ENCODE measurements around the gene RNF208.
A peak's percentile ranks its signal among the peaks of the same experiment; 100 is the strongest.
"Not testable (repeated sequence)": the region's sequence is repeated elsewhere in the genome, so short reads cannot be mapped to it uniquely, and the experiment has no call there.

The RNF208 gene

GRCh38 chr9:137222190-137223077, at the start of gene RNF208:
TSS of gene RNF208 (minus strand) at chr9:137222240. CDS start at chr9:137221212, 1,028 bp downstream.
- DNase-seq (ENCODE audit: low read depth): no peak

- DNase-seq (ENCODE audit: low read depth): no peak
These were observed 49.6 kb upstream of the RNF208 start for GRCh38 chr9:137271696-137272076.

- no peak for DNase-seq (ENCODE audit: low read depth)
These were observed 49.1 kb upstream of the RNF208 start for GRCh38 chr9:137270929-137271695.

- DNase-seq (ENCODE audit: low read depth): no peak
These were observed 47.3 kb upstream of the RNF208 start for GRCh38 chr9:137269231-137269772.

GRCh38 chr9:137268538-137269201, 46.6 kb upstream of the RNF208 start:
- DNase-seq (ENCODE audit: low read depth): no peak

GRCh38 chr9:137267933-137268355, 45.9 kb upstream of the RNF208 start:
- DNase-seq (ENCODE audit: low read depth): no peak

- no peak for DNase-seq (ENCODE audit: low read depth)
These were observed 44.8 kb upstream of the RNF208 start for GRCh38 chr9:137266585-137267453.

- DNase-seq (ENCODE audit: low read depth): no peak
These were observed 44.1 kb upstream of the RNF208 start for GRCh38 chr9:137266162-137266527.

- no peak for DNase-seq (ENCODE audit: low read depth)
These were observed 43.6 kb upstream of the RNF208 start for GRCh38 chr9:137265496-137266161.

GRCh38 chr9:137264067-137264466, 42.0 kb upstream of the RNF208 start:
- DNase-seq (ENCODE audit: low read depth): no peak

GRCh38 chr9:137263506-137263905, 41.5 kb upstream of the RNF208 start:
- DNase-seq (ENCODE audit: low read depth): no peak

- DNase-seq (ENCODE audit: low read depth): no peak
These were observed 40.9 kb upstream of the RNF208 start for GRCh38 chr9:137262909-137263285.

GRCh38 chr9:137262173-137262908, 40.3 kb upstream of the RNF208 start:
- not testable (repeated sequence) for DNase-seq (ENCODE audit: low read depth)

GRCh38 chr9:137256856-137257255, 34.8 kb upstream of the RNF208 start:
- no peak for DNase-seq (ENCODE audit: low read depth)

- no peak for DNase-seq (ENCODE audit: low read depth)
These were observed 34.3 kb upstream of the RNF208 start for GRCh38 chr9:137256362-137256761.

GRCh38 chr9:137255448-137256114, 33.5 kb upstream of the RNF208 start:
- no peak for DNase-seq (ENCODE audit: low read depth)

- DNase-seq (ENCODE audit: low read depth): peak; percentile 96
These were observed 32.8 kb upstream of the RNF208 start, which contains the start of gene NELFB for GRCh38 chr9:137254624-137255447. TSS of gene NELFB (plus strand) at chr9:137255327.
